Measurements from ENCODE around the gene TMC3.
"Not testable (repeated sequence)": the region's sequence is repeated elsewhere in the genome, so short reads cannot be mapped to it uniquely, and the experiment has no call there.

Gene TMC3

DNA sequence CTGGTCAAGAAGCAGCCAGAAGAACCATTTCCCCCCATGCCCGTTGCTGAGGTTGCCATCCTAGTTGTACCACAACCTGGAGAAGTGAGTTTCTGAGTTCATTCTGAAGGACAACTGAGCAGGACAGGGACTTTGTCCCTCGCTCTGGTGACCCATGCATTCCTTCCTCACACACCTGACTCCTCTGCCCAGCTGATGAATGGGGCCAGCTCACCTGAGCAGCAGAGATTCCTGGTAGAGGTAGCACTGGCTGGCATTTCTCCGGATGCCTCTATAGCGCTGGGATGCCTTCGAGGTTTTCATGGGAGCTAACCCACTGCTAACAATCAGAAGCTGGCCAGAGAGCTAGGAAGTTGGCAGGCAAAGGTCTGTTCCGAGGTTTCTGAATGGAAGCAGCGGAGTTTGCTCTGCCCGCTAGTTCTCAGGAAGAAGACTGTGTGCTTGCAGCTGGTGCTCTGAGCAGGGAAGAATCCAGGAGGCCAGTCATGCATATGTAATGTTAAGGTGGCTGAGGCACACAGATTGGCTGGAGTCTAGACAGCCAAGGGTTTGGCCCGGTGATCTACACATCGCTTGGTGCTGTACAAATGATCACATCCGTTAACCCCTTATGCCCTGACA, at the start of gene TMC3:
Gene TMC3, minus strand, starts transcription at position 439 of the 621 bp plus-strand sequence. Its CDS starts 136 bp downstream, at position 303.
- no peak for DNase-seq

DNA sequence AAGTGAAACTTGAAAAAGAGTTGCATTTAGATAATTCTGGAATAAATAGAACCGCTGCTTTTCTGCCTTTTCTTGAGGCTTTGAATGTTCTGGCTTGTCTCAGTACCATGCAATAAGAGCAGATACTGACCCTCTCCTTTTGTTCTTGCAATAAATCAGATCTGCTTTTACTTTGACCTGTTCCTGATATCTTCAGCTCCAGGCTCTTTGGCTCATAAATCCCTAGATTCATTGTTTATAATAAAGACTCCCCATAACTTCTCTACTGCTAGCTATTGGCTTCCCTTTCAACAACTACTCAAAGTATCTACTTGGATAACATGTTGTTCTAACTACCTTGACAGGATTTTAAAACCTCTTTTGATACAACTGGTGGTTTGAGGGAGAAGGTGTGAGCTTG, 47.4 kb upstream of the TMC3 start:
- no peak for DNase-seq

GRCh38 chr15:81419332-81419943, 45.4 kb upstream of the TMC3 start:
- DNase-seq, result no peak

GRCh38 chr15:81418891-81419290, 44.9 kb upstream of the TMC3 start:
- no peak for DNase-seq

- no peak for DNase-seq
These were observed 44.4 kb upstream of the TMC3 start for GRCh38 chr15:81418444-81418843.

GRCh38 chr15:81414274-81414968, 40.4 kb upstream of the TMC3 start:
- not testable (repeated sequence) for DNase-seq

DNA sequence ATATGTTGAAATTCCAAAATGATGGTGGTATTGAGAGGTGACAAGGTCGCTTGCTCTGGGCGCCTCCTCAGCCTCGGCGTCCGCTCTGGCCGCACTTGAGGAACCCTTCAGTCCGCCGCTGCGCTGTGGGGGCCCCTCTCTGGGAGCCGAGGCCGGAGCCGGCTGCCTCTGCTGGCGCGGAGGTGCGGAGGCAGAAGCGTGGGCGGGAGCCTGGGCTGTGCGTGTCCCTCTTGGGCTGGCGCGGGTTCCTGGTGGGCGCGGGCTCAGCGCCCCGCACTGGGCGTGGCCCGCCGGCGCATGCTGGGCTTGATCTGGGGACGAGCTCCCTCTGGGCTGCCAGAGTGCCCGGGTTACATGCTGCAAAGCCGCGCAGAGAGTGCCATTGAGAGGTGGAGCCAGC, 39.8 kb upstream of the TMC3 start:
- DNase-seq, result no peak

GRCh38 chr15:81411969-81412633, 38.1 kb upstream of the TMC3 start:
- no peak for DNase-seq

GRCh38 chr15:81411051-81411450, 37.0 kb upstream of the TMC3 start:
- DNase-seq, result no peak

- DNase-seq, result peak; percentile 34
These were observed 36.3 kb upstream of the TMC3 start for GRCh38 chr15:81410318-81410753.

- no peak for DNase-seq
These were observed 33.7 kb upstream of the TMC3 start for GRCh38 chr15:81407718-81408117.

GRCh38 chr15:81407176-81407575, 33.2 kb upstream of the TMC3 start:
- no peak for DNase-seq

GRCh38 chr15:81400640-81401236, 26.7 kb upstream of the TMC3 start:
- no peak for DNase-seq

- no peak for DNase-seq
These were observed 25.0 kb upstream of the TMC3 start for GRCh38 chr15:81398910-81399551.

- DNase-seq, result no peak
These were observed 24.4 kb upstream of the TMC3 start for GRCh38 chr15:81398456-81398855.

DNA sequence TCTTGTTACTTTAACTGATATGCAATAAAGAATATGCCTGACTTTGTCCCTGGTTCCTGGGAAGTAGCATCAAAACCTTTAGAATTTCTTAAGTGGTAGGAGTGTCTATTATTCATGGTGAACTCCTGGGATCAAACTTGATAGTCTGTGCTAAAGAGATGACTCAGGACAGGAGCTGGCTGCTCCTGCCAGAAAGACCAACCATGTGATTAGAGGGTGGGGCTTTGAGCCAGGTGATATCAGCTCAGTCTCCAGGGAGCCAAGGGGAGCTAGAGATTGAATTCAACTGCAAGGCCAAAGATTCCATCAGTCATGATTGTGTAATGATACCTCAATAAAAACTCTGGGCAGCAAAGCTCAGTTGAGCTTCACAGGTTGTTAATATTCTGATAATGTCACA, 20.6 kb upstream of the TMC3 start:
- no peak for DNase-seq

- no peak for DNase-seq
These were observed 17.6 kb upstream of the TMC3 start for GRCh38 chr15:81391657-81392056.

DNA sequence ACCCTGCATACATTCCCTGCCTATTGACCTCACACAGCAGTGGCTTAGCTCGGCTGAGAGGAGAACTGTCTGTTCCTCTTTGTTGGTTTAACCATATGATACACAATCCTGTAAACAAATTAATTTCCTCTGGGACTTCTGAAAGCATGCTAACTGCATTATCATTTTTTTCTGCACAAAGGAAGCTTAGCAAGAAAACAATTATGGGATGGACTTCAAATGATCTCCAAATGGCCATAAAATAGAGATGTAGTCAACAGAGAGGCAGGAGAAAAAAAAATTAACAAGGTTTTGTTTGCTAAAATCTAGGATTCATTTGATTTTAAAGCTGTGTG, 14.4 kb upstream of the TMC3 start:
- DNase-seq, result no peak

GRCh38 chr15:81387621-81388435, 13.8 kb upstream of the TMC3 start:
- DNase-seq, result no peak

DNA sequence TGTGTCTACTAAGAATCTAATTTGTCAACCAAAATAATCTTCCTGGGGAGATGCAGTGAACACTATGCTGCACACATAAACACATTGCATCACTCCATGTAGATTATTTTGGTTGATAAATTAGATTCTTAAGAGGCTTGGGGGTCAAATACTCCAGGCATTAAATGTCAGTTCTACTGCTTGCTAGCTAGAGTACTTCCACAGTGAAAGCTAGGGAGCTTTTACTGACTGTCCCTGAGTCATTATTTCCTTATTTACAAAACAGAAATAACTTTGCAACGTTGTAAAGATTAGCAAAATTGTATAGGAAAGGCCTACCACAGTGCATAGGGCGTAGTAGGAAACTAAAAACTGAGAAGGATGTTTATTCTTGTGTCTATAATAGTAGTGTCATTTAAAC, 12.9 kb upstream of the TMC3 start:
- no peak for DNase-seq

DNA sequence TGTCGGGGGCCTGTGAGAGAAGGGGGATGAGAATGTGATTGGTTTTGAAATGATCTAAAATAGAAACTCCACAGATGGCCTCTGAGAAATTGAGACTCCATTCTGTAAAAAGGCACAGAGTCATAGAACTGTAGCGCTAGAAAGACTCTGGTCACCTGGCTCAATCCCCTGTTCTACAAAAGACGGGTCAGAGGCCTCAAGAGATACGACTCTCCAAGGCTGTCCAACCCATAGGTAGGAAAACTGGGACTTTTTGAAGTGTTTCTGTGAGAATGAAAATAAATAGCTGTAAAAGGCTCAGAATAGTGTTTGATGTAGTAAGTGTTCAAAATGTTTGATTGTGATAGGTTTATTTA, 11.7 kb upstream of the TMC3 start:
- no peak for DNase-seq
